Activated T-helper 1 cell treated with anti-CD3 and anti-CD28 coated beads, Interleukin-2, amount 50 U/mL, for 16 hours (primary cell): ENCODE data around the gene PIGL.
"Not testable (repeated sequence)": the region's sequence is repeated elsewhere in the genome, so short reads cannot be mapped to it uniquely, and the experiment has no call there.

Experiments
- DNase-seq, 2 donors: peaks; one replicate each; pipeline ENCODE4 v3.0.0-alpha.2; 2020; ENCODE audit warnings: low read depth in 1 of 2, low spot score in 1 of 2

Gene PIGL

DNA sequence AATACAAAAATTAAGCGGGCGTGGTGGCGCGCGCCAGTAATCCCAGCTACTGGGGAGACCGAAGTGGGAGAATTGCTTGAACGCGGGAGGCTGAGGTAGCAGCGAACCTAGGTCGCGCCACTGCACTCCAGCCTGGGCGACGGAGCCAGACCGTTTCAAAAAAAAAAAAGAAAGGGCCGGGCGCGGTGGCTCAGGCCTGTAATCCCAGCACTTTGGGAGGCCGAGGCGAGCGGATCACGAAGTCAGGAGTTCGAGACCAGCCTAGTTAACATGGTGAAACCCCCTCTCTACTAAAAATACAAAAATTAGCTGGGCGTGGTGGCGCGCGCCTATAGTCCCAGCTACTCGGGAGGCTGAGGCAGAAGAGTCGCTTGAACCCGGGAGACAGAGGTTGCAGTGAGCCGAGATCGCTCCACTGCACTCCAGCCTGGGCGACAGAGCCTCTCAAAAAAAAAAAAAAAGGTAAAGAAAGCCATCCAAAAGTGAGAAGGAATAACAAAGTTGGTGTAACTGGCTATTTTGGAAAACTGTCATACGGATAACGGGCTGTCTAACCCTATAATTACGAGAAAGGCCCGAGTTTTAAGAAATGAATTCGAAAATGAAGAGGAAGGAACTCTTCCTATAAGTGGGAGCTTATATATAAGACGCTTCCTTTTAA, 539 bp upstream of the PIGL start:
- not testable (repeated sequence) for DNase-seq

DNA sequence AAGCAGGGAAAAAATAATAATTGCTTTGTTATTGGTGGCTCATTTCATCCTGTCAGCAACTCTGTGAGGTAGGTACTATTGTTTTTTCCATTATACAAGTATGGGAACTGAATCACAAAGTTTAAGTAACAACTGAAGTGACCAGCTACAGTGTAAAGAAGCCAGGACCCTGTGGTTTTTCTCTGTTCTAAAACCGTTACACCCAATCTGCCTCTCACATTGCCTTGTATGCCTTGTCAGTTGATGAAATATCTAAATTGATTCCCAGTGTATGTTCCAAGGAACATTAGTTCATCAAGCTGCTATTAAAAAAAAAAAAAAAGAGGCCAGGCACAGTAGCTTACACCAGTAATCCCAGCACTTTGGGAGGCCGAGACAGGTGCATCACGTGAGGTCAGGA, 5.4 kb downstream of the PIGL start:
- DNase-seq = no peak

DNA sequence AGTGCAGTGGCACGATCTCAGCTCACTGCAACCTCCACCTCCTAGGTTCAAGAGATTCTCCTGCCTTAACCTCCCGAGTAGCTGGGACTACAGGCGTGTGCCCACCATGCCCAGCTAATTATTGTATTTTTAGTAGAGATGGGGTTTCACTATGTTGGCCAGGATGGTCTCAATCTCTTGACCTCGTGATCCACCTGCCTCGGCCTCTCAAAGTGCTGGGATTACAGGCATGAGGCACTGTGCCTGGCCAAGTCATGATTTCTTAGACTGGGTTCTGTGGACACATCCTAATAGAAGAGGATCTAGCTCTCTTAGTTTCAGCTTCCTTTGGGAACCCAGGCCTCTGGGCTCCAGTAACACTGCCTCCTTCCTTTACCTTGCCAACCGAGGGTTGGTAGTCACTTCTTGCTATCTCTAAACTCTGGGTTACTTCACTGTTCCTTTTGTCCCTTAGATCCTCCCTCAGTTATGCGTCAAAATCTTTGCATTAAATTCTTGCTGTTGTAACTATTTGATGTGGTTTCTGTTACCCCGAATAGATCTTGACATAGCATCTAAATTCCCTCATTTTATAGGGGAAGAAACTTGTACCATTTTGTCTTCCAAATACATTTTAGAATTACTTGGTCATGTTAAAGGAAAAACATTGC, 13.0 kb downstream of the PIGL start:
- DNase-seq = not testable (repeated sequence)

DNA sequence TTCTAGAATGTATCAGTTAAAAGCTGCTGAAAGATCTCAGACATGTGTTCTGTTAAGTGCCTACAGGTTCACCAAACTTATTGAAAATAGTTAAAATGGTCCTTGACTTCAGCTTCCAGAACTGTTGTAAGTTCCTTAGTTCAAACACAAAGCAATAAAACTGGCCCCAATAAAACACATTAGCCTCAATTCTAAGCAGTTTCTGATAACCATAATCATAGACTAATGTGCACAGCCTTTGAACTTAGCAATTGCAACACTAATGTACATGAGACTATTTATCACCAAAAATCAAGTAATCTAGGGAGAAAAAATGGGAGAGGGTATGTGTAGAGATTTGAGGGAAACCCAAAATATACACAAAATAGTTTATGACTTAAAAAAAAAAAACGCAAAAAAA, 15.4 kb downstream of the PIGL start:
- DNase-seq = no peak

DNA sequence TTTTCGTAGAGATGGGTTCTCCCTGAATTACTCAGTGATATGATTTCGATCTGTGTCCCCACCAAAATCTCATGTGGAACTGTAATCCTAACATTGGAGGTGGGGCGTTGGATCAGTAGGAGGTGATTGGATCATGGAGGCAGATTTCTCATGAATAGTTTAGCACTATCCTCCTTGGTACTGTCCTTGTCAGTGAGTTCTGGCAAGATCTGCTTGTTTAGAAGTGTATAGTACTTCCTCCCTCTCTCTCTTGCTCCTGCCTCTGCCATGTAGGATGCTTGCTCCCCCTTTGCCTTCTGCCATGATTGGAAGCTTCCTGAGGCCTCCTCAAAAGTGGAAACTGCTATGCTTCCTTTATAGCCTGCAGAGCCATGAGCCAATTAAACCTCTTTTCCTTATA, 22.9 kb downstream of the PIGL start:
- DNase-seq = no peak

DNA sequence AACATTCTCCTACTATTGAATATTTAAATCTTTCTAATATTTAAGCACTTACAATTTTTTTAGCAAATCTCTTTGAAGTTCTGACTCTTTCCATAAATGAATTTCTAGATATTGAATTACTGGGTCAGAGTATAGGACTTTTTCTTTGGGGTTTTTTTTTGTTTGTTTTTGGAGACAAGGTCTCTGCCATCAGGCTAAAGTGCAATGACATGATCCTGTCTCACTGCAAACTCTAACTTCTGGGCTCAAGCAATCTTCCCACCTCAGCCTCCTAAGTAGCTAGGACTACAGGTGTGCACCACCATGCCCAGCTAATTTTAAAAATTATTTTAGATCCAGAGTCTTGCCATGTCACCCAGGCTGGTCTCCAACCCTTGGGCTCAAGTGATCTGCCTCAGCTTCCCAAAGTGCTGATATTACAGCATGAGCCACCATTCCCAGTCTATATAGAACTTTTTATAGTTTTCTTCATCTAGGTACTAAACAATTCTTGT, 24.9 kb downstream of the PIGL start:
- no peak for DNase-seq

DNA sequence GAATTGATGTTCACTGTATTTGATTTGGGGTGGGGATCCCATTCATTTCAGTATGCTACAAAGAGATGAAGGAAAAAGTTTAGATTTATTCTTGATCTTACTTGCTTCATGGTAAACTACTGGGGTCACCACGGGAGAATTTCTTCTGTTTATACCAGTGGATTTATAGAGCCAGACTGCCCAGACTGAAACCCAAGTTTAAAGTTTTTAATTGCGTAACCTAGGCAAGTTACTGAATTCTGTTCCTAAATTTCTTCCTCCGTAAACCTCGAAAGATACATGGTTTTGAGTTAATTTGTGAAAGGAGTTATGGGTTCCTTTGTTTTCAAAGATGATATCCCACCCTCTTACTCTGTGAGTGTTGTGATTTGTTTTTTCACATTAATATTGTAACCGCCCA, 26.4 kb downstream of the PIGL start:
- DNase-seq = no peak

DNA sequence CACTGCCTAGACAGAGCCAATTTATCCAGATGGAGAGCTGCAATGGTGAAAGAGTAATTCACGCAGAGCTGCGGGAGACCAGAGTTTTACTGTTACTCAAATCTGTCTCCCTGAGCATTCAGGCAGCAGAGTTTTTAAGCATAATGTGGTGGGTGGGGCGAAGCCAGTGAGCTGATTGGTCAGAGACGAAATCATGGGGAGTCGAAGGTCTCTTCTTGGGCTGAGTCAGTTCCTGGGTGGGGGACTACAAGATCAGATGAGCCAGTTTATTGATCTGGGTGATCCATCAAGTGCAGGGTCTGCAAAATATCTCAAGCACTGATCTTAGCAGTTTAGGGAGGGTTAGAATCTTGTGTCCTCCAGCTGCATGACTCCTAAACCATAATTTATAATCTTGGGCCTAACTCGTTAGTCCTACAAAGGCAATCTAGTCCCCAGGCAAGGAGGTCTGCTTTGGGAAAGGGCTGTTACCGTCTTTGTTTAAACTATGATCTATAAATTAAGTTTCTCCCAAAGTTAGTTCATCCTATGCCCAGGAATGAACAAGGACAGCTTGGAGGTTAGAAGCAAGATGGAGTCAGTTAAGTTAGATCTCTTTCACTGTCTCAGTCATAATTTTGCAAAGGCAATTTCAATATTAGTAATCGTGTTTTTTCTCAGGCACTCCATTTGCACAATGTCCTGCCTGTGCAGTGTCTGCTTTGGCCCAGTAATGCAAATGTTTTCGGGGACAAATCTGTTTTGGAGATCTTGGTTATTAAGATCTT, 27.0 kb downstream of the PIGL start:
- no peak for DNase-seq

DNA sequence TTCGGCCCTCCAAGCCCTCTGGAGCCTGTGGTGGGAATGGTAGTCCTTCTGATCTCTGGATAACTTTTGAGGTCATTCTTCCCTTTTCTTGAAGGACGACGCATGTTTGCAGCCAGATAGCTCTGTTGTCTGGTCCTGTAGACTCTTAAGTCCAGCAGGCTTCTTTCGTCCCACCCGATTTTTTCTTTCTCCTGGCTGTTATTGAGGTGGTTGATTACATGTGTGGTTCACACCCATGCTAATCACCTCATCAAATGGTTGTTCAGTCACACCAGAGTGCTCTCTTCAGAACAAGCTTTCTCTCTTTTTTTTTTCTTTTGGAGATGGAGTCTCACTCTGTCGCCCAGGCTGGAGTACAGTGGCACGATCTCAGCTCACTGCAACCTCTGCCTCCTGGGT, 30.6 kb downstream of the PIGL start:
- no peak for DNase-seq

DNA sequence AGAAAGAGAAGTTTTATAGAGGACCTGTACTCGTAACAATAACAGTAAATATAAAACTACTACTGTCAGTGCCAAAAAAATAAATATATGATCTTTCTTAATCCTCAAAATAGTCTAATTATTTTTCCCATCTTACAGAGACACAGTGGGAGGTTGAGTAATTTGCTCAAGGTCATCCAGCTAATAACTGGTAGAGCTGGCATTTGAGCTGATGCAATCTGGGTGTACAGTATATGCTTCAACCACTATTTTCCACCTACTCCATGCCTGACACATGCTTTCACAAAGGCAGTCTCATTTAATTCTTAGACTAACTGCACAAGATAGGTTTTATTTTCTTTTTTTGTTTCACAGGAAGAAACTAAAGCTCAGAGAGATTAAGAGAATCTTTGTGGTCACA, 33.6 kb downstream of the PIGL start:
- no peak for DNase-seq

DNA sequence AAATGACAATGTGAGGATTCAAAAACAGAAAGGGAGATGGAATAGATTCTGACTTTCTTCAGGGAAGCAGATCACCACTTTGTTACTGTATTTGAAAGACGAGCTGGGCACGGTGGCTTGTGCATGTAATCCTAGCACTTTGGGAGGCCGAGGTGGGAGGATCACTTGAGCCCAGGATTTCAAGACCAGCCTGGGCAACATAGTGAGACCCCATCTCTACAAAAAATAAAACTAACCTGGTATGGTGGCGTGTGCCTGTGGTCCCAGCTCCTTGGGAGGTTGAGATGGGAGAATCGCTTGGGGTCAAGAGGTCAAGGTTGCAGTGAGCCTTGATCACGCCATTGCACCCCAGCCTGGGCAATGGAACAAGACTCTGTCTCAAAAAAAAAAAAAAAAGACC, 34.0 kb downstream of the PIGL start:
- DNase-seq = no peak

DNA sequence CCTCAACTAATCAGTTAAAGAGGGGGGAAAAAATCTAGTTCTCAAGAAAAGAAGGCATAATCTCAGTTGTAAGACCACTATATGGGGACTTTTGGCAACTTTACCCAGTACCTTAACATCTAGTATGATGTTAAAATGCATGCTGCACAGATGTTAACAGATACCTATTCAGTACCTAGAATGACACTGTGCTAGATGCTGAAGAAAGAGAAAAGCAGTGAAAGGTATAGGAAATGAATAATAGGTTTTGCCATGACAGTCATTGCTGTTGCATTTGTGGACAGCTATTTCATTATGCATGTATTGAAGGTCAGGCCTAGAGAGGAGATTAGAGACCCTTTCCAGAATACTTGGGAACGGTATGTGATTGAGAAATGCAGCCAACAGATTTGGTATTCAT, 34.5 kb downstream of the PIGL start:
- DNase-seq = no peak

DNA sequence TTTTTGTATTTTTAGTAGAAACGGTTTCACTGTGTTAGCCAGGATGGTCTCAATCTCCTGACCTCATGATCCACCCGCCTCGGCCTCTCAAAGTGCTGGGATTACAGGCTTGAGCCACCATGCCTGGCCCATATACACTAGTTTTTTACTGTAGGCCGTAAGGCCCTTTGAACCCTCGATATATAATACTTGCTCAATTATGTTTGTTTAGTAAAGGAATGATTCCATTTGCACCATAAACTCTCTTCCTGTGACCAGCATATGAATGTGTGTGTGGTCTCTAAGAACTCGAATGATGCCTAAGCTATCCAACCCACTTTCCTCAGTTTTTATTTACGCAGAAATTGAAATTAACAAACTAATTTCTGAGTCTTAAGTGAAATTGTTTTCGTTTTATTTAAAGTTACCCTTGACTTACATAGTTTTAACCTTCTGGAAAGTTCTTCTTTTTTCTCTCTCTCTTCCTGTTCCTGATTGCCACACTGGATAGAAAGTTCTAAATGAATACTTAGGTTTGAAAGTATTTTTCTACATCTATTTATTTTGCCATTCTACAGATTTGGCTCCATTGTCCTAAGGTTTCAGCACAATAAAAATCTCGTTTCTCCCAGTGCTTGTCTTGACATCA, 37.9 kb downstream of the PIGL start:
- DNase-seq = no peak

DNA sequence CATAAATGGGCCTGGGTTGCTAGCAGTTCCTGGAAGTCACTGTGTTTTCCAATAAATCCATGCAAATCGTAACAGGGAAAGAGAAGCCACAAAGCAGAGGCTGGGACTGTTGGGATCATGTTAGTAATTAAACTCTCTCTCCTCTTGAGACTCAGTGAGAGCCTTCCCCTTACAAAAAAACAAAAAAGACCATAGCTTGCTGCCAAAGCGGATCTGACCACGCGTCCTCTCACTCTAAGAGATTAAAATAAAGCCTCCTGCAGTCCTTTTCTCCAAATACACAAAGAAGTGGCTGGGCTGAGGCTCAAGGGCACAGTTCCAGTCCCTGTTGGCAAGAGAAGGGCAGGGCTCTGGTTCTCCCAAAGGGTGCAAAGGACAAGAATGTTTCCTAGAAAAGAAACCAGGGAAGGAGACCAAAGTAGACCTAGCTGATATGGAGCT, 38.5 kb downstream of the PIGL start:
- no peak for DNase-seq

DNA sequence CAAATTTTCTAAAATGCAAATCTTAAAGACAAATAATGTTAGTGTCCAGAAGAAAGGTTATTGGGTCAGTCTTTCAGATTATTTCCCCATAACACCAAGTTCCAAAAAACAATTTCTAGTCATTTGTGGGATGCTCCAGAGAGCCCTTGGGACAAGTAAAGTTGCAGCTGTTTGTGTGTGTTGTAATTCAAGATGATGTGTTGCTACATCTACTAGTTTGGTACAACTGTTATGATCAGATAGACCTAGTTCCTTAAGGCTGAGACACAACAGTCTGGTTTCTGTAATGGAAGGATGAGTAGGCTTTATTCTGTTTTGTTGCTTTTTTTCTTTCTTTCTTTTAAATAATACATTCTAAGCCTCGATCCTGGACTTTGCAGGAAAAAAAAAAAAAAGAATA, 41.9 kb downstream of the PIGL start:
- DNase-seq = no peak

DNA sequence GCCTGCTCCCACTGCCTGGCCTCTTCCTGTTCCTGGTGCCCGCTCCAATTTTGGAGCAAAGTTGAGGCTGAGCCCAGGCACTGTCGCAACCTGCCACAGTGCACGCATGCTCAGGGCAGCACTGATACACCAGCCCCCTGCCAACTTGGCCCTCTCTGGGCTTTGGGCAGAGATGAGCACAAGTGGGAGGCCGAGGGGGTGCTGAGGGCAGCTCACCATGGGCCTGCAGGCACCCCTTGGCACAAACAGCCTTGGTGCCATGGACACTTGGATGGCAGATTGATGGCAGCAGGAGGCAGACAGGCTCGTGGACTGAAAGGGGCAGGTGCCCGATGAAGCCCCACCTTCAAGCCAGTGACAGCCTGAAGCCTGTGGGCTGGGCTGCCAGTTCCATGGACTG, 42.9 kb downstream of the PIGL start:
- DNase-seq = no peak

DNA sequence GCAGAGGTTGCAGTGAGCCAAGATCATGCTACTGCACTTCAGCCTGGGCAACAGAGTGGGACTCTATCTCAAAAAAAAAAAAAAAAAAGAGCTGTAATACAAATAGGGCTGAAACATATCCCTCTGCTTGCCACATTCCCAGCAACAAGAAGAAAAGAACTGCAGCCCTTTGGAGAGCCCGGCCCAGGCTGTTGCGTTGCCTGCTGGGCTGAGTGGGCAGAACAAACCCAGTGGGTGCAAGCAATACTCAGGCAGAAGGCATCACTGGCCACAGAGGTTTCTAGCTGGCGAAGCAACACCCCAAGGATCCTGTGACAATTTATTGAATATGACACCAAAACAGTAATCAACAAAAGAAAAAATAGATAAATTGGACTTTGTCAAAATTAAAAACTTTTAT, 44.0 kb downstream of the PIGL start:
- no peak for DNase-seq

DNA sequence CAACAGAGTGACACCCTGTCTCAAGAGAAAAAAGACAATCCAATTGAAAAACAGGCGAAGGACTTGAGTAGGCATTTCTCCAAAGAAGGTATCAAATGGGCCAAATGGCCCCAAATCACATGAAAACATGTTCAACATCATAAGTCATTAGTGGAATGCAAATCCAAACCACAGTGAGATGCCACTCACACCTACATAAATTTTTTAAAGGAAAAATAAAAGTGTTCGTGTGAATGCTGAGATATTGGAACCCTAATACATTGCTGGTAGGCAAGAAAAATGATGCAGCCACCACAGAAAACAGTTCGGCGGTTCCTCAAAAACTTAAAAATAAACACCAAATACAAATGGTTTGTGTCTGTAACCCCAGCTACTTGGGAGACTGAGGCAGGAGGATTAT, 45.2 kb downstream of the PIGL start:
- DNase-seq = no peak

DNA sequence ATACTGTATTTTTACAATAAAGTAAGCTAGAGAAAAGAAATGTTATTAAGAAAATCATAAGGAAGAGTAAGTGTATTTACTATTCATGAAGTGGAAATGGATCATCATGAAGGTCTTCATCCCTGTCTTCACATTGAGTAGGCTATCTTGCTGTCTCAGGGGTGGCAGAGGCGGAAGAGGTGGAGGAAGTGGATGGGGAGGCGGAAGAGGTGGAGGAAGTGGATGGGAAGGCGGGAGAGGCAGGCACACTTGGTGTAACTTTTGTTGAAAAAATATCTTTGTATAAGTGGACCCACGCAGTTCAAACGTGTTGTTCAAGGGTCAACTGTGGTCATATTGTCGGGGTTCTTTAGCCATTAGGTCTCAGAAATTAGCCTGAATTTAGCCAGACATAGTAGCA, 50.2 kb downstream of the PIGL start:
- no peak for DNase-seq

DNA sequence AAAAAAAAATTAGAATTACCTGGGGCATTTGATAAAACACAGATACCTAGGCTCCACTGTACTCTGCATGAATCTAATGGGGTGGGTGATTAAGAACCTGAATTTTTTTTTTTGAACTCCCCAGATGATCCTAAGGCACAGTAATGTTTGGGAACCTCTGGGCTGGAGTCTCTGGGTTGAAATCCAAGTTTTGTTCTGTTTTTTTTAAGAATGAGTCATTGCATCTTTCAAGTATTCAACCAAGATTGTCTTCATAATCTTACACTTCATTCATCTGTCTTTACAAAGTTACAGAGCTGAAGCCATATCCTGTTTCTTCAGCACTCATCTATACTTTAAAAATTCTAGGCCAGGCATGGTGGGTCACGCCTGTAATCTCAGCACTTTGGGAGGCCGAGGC, 52.6 kb downstream of the PIGL start:
- DNase-seq = no peak

DNA sequence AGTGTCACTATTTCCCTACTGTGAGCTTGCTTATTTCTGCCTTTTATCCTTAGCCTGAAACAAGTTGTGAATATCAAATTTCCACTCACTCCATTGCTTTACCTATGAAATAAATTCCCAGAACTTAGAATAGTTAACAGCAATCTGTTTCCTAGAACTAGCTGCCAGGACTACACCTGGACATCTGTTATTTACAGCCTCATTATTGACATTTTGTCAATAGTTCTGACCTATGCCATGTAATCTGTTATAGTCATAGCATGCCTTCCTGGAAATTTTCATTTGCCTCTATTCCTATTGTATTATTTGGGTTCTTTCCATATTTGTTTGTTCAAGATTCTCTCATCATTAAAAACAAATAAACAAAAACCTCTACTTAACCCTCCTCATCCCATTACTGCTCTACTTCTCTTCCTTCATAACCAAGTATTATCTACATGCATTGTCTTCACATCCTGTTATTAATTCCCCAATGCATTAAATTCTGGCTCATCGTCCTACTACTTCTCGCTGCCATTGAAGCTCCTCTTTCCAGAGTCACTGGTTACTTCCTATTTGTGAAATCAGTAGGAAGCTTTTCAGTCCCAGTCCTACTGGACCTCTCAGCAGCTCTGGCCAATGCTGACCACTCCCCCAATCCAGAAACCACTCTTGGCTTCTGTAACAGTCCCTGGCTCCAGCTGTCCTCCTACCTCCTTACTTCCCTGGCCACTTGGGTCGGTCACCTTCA, 55.3 kb downstream of the PIGL start:
- no peak for DNase-seq
